ENCODE results near the gene MTA1.

Gene MTA1

GRCh38 chr14:105490267-105490571 lies 70.6 kb downstream of the MTA1 start:
- no peak for DNase-seq

- peak; percentile 100 for DNase-seq
These were observed 71.1 kb downstream of the MTA1 start, which contains the start of gene TEDC1 for GRCh38 chr14:105490572-105491365. Gene TEDC1 (plus strand): TSS chr14:105491246. CDS start chr14:105491376, 130 bp downstream.

- DNase-seq: peak; percentile 88
These were observed 71.8 kb downstream of the MTA1 start for GRCh38 chr14:105491366-105491973.

DNA sequence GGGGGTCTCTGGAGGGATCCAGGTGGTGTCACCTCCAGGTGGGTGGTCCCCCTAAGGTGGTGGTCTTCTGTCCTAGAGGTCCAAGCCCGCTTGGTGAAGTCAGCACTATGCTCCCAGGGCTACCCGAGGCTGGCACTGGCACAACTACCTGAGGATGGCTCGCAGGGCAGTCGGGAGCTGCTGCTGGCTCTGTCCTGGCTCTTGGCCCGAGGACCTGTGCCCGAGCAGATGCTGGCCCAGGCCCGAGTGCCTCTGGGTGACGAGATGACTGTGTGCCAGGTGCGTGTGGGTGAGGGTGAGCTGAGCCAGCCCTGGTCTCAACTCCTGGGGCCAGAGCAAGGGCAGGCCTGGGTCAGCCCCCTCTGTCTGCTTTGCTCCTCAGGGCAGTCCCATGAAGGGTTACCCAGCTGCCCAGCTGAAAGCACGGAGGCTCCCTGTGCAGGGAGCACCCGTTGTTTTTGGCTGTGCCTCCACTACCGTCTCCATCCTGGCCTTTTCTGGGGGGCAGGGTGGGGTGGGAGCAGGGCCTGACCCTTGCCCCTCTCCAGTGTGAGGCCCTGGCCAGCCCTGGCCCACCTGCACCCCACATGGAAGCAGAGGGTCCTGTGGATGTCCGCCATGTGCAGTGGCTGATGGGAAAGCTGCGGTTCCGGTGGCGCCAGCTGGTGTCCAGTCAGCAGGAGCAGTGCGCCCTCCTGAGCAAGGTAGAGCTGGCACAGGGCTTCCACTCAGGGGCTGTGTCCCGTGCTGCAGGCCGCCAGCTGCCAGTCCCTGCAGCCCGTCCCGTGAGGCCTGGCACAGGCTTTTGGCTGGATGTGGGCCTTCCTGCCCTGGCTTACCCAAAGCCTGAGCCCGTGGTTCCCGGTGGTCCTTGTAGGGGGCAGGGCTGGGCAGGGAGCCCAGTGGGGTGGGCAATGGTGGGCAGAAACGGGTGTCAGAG lies 72.7 kb downstream of the MTA1 start:
- DNase-seq: peak; percentile 64

- peak; percentile 49 for DNase-seq
These were observed 73.6 kb downstream of the MTA1 start for GRCh38 chr14:105492971-105493871.

GRCh38 chr14:105493921-105494605 lies 74.4 kb downstream of the MTA1 start:
- peak; percentile 42 for DNase-seq

DNA sequence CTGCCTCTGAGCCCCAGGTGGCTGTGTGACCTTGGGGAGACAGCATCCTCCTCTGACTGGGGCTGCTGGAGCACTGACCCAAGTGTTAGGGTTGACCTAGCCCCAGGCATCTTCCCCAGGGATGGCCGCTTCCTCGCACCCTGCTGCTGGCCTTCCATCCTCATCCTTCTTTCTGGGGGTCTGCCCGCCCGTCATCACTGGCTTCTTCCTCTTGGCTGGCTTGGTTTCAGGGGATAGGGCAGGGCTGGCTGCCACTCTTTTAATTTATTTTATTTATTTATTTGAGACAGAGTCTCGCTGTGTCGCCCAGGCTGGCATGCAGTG lies 74.9 kb downstream of the MTA1 start:
- no peak for DNase-seq

DNA sequence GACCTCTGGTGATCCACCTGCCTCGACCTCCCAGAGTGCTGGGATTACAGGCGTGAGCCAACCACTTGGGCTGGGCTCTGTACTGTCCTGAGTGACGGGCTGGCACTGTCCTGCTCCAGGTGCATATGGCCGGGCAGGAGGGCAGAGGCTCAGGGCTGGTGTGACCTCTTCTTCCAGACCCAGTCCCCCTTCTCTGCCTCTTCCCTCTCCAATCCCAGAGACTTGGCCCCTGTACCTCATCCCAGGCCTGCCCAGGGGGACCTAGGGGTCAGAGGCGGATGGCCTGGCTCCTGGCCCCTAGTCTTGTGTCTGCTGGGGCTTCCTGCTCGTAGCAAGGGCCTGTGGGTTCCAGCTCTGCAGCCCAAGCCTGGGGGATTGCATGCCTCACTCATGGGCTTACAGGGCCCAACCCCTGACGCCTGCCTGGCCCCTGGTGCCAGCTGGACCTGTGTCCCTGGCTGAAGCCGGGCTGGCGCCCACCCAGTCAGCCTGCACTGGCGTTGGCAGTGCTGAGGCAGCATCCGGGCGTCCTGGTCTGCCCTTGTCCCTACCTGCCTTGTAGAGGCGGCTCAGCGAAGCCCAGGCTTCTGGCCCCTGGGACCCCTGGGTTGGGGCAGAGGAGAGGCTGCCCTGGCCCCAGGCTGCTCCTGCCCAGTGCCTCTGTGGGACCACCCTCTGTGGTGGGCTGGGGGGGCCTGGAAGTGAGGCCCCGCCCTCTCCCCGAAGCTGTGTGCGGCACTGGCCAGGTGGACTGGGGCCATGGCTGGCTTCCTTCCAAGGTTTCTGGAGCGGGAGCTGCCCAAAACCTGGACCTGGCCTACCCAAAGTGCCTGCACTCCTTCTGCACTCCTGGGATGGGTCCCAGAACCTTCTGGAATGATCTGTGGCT lies 75.7 kb downstream of the MTA1 start:
- peak; percentile 62 for DNase-seq

DNA sequence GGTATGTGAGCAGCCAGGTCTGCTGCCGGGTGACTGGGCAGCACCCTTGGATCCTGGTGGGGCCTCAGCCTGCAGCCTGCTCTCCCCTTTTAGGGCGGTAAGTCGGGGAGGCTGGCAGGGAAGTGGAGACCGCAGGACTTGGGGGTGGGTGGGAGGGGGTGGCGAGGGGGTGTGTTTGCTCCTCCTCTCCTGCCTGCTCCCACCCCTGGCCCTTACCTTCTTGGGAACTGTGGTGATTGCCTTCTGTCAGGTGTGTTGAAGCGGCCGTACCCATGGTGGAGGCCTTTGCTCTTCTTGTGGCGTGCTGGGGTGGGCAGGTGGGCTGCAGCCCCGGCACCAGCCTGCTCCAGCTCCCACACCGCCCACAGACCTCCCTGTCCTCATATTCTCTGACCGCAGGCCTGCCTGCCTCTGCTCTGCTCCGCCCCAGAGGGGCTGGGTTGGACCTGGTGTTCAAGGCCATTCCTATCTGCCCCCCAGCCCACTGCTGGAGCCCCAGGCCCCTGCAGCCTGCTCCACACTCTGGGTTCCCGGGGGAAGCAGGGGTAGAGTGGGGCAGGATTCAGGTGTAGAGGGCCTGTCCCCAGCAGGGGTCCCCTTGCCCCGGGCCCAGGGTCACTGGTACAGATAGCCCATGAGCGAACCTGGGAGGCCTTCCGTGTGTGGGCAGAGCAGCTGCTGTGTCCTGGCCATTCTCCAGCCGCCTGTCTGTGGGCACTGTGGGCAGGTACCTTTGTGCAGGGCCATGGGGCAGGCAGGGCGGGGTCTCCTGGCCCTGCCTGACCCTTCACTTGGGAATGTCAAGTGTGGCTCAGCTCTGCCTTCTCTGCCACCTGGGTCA lies 76.6 kb downstream of the MTA1 start:
- DNase-seq: no peak

- no peak for DNase-seq
These were observed 77.4 kb downstream of the MTA1 start for GRCh38 chr14:105496831-105497591.

GRCh38 chr14:105497671-105498429 lies 78.2 kb downstream of the MTA1 start:
- DNase-seq: no peak

GRCh38 chr14:105498430-105499255 lies 79.0 kb downstream of the MTA1 start:
- no peak for DNase-seq

DNA sequence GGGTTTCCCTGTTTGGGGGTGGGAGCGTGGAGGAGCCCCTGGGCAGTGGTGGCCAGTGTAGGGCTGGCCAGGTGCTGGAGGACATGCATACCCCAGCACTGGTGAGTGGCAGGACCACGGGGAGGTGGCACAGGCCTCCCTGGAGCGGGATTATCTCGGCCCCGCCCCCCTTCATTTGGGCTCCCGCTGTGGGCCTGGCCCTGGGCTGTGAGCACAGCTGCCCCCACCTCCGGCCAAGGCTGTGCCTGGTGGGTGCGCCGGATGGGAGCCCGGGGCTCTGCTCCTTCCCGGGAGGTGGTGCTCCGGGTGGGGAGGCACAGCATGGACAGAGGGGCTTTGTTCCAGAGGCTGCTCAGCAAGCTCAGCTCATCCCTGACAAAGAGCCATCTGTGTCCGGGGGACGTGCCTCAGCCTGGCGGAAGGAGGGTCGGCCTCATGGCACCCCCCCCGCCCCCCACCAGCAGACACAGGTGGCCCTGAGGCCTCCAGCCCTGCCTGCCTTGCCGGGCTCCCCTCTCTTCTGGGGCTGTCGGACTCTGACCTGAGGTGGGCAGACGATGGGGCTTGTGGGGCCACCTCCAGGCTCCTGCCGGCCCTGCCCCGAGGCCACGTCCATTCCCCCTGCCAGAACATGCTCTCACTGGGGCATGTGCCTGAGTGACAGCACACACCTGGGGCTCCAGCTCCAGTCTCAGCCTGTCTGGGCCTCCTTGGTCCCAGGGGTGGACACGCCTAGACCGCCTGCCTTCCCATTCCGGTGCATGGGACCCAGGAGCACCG lies 79.8 kb downstream of the MTA1 start:
- DNase-seq: peak; percentile 56

- no peak for DNase-seq
These were observed 80.6 kb downstream of the MTA1 start for GRCh38 chr14:105500036-105500725.

- DNase-seq: no peak
These were observed 81.1 kb downstream of the MTA1 start for GRCh38 chr14:105500726-105501101.

Data from femur (tissue), 1 donor.